HG02973 (cell line): ENCODE data around the gene RNF223.
"Not testable (repeated sequence)": the region's sequence is repeated elsewhere in the genome, so short reads cannot be mapped to it uniquely, and the experiment has no call there.

Source experiments
- ATAC-seq: cut with Tn5 transposase; IDR thresholded peaks from one replicate; pipeline ENCODE4 v1.9.1; 2021; ENCODE audit warnings: moderate library complexity; ENCODE audit not compliant: unreplicated experiment

The RNF223 gene

DNA sequence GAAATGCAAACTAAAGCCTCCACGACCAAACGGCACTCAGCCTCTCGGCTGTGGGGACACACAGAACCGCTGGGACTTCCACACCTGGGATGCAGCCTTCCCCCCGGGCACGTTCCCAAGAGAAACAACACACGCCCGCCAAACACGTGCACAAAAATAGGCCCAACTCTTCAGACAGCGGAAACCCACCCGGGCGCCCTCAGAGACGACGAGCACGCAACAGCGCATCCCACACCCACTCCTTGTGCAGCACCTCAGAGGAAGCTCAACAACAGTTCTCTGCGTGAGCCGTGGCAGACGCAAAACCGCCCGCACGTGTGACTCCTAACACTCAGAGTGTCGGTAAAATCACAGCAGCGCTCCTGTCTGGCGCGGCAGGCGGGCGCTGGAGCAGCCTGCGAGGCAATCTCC lies 36.5 kb upstream of the RNF223 start:
- ATAC-seq, result no peak

DNA sequence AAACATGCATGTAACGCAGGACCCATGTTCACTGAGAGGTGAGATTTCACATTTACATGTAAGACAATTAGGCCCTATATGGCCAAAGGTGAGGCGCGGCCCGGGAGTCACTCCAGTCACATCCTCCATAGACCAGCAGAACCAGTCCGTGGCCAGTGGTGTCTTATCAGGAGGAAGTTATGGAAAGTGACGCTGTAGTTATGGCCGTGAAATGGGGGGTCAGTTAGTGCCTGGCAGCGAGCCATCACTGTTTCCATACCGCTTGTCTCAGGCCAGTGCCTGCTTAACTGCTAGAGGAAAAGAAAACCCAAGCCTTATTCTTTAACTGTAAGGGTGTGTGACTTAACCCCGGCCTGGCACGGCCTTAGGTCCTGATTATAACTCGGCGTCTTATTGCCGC lies 35.6 kb upstream of the RNF223 start:
- no peak for ATAC-seq

DNA sequence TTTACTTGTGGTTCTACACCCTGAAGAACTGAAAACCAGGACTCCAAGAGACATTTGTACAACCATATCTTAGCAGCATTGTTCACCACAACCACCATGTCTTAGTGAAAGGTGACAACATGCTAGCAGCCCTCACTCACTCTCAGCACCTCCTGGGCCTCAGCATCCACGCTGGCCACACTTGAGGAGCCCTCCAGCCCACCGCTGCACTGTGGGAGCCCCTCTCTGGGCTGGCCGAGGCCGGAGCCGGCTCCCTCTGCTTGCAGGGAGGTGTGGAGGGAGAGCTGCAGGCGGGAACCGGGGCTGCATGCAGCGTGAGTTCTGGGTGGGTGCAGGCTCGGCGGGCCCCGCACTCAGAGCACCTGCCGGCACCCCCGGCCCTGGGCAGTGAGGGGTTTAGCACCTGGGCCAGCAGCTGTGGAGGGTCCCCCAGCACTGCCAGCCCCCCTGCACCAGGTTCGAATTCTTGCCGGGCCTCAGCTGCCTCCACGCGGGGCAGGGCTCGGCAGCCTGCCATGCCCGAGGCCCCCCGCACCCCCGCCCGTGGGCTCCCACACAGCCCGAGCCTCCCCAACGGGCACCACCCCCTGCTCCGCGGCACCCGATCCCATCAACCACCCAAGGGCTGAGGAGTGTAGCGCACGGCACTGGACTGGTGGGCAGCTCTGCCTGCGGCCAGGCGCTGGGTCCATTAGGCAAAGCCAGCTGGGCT lies 32.6 kb upstream of the RNF223 start:
- no peak for ATAC-seq

DNA sequence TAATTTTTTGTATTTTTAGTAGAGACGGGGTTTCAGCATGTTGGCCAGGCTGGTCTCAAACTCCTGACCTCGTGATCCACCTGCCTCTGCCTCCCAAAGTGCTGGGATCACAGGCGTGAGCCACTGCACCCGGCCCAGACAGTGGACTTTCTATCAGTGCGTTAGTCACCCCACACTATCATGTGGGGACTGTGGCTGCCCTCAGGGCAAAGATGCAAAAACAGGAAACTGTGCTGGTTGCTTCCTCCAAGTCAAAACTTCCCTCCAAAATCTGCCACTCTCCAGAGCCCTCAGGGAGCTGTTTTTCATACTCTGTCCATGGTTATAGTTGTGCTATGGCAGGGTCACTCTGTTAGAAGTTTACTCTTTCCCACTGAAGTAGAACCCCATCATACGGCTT lies 30.0 kb upstream of the RNF223 start:
- ATAC-seq, result not testable (repeated sequence)

DNA sequence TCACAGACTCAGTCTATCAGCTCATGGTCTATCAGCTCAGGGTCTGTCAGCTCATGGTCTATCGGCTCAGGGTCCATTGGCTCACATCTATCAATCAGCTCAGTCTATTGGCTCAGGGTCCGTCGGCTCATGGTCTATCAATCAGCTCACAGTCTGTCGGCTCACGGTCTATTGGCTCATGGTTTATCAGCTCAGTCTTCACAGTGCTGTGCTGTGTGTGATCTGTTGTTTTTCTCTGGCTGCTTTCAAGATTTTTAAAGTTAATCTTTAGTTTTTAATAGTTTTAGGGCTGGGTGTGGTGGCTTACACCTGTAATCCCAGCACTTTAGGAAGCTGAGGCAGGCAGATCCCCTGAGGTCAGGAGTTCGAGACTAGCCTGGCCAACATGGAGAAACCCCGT lies 27.4 kb upstream of the RNF223 start:
- ATAC-seq, result no peak

DNA sequence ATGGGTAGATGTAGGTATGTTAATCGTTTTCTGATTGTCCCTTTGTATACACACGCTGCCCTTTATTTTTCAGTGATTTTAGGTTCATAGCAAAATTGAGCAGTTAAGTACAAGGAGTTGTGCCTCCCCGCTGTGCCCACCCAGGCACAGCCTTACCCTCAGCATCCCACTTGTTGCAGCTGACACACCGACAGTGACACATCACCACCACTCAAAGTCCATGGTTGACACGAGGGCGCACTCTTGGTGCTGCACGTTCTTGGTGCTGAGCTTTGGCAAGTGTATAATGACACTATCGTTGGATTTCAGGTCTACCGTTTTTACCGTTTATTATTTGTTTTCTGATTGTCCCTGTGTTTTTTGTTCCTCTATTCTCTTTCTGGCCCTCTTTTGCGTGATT lies 26.2 kb upstream of the RNF223 start:
- no peak for ATAC-seq

DNA sequence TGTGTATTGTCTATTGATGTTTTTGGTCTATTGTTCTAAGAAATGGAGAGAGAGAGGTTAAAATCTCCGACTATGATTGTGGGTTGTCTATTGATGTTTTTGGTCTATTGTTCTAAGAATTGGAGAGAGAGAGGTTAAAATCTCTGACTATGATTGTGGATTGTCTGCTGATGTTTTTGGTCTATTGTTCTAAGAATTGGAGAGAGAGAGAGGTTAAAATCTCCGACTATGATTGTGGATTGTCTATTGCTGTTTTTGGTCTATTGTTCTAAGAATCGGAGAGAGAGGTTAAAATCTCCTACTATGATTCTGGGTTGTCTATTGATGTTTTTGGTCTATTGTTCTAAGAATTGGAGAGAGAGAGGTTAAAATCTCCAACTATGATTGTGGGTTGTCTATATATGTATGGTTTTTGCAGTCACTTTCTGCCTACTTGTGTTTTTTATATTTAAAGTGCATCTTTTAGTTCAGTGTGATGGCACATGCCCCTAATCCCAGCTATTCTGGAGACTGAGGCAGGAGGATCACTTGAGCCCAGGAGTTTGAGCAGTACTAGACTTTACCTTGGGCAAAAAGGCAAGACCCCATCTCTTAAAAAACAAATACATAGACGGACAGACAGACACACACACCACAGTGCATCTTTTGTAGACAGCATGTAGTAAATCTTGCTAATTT lies 25.5 kb upstream of the RNF223 start:
- ATAC-seq, result no peak

DNA sequence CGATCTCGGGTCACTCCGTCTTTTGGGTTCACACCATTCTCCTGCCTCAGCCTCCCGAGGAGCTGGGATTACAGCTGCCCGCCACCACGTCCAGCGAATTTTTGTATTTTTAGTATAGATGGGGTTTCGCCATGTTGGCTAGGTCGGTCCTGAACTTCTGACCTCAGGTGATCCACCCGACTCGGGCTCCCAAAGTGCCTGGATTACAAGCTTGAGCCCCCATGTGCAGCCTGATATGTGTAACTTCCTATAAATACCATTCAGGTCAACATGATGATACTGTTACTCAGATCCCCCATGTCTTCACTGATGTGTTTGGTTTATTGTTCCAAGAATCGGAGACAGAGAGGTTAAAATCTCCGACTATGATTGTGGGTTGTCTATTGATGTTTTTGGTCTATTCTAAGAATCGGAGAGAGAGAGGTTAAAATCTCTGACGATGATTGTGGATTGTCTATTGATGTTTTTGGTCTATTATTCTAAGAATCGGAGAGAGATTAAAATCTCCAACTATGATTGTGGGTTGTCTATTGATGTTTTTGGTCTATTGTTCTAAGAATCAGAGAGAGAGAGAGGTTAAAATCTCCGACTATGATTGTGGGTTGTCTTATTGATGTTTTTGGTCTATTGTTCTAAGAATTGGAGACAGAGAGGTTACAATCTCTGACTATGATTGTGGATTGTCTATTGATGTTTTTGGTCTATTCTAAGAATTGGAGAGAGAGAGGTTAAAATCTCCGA lies 24.7 kb upstream of the RNF223 start:
- no peak for ATAC-seq

DNA sequence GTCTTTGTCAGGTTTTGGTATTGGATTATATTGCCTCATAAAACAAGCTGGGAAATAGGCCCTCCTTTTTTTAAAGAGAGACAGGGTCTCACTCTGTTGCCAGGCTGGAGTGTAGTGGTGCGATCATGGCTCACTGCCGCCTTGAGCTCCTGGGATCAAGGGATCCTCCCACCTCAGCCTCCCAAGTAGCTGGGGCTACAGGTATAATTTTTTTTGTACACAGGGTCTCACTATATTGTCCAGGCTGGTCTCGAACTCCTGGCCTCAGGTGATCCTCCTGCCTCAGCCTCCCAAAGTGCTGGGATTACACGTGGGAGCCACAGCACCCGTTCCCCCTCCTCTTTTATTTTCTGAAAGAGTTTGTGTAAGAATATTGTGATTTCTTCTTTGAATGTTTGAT lies 22.0 kb upstream of the RNF223 start:
- not testable (repeated sequence) for ATAC-seq

DNA sequence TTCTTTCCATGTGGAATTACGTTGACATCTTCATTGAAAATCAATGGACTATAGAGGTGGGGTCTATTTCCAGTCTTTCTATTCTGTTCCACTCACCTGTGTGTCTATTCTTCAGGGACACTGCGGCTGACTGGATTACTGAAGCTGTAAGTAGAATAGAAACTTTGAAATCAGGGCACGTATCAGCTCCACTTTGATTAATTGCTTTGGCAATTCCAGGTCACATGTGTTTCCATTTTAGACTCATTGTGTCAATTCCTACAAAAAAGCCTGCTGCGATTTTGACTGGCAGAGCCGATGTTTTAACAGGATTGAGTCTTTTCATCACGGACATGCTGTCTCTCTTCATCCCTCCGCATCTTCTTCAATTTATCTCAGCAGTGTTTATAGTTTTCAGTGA lies 20.9 kb upstream of the RNF223 start:
- no peak for ATAC-seq

DNA sequence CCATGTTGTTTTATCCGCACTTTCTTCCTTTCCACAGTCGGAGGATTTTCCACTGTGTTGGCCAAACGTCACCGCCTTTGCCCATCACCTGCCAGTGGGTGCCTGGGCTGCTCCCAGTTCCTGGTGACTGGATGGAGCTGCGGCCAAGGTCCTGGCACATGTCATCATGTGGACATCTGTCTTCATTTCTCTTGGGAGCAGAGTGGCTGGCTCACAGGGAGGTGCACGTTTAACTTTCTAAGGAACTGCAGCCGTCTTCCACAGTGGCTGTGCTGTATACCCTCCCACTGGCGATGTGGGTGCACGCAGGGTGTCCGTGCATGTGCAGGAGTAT lies 19.5 kb upstream of the RNF223 start:
- no peak for ATAC-seq

DNA sequence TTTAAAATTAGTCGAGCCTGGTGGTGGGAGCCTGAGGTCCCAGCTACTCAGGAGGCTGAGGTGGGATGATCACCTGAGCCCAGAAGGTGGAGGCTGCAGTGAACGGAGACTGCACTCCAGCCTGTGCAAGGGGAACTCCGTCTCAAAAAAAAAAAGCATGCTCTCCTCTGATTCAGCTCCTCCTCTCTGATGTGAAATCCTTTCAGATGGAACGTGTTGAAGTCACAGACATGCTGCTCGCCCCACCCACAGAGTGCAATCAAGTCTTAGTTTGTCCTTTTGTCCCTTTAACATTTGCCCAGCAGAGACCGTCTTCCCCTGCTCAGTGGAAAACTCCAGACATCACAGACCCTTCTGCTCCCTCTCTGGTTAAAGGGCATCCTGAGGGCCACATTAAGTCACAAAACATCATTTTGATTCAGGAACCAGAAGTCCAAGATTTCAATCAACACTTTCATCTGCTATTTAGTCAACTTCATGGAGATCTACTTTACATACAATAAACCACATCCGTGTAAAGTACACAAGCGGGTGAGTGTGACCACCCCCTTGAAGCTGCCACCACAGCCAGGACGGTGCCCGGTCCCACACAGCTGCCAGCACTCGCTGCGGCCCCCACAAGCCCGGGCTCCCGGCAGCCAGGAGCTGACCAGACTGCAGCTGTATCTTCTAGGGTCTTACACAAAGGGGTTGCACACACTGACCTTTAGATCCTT lies 18.9 kb upstream of the RNF223 start:
- ATAC-seq, result no peak

DNA sequence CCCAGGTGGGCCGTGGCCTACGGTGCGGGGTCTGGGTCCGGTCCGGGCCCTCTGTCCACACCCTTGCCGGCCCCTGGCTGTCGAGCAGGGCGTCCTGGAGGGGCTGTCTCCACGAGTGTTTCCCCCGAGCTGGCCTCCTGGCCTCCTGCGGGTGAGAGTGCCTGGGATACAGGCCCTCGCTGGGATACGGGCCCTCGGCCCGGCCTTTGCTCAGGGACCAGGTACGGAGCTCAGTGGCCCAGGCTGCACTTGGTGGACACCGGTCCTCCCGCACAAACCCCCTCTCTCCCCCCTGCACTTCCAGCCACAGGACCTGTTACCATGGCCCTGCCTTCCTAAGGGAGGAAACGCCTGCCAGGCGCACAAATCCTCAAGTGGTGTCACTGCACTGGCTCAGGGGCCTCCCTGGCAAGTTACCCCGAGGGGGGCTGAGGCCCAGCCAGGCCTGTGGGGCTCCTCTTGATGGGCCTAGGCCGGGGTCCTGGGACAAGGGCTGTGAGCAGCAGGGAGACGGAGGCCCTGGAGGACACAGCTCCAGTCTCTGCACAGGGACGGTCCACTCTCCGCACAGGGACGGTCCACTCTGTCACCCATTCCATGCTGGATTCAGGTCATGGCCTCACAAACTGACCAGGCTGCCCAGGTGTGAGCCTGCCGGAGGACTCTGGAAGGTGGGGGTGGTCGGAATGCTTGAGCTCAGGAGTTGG lies 18.2 kb upstream of the RNF223 start:
- no peak for ATAC-seq

DNA sequence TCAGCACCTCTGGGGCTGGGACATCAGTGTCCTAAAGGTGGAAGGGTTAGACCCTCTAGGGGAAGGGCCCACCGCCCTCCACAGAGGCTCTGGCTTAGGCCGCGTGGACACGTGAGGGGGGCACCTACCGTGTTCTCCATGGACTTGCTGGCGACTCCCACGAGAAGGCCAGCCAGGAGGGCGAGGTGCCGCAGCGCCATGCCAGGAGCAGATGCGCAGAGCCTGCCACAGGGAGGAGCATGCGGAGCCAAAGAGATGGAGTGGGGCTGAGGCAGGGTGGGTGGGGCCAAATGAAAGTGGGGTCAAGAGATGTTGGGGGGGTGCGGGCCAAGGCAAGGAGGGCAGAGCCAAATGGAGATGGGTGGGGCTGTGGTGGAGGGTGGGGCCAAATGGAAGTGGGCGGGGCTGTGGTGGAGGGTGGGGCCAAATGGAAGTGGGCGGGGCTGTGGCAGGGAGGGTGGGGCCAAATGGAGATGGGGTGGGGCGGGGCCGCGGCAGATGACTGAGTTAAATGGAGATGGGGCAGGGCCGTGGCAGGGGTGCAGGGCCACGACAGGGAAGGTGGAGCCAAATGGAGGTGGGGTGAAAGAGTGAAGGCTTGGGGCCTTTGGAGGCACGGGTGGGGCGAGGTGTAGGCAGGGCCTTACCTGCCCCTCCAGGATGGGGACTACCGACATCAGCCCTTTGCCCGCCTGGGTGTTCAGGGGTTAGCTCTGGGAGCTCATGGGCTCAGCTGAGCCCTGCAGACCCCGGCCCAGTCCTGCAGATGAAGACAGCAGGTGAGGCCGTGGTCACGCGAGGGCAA lies 17.4 kb upstream of the RNF223 start:
- no peak for ATAC-seq

DNA sequence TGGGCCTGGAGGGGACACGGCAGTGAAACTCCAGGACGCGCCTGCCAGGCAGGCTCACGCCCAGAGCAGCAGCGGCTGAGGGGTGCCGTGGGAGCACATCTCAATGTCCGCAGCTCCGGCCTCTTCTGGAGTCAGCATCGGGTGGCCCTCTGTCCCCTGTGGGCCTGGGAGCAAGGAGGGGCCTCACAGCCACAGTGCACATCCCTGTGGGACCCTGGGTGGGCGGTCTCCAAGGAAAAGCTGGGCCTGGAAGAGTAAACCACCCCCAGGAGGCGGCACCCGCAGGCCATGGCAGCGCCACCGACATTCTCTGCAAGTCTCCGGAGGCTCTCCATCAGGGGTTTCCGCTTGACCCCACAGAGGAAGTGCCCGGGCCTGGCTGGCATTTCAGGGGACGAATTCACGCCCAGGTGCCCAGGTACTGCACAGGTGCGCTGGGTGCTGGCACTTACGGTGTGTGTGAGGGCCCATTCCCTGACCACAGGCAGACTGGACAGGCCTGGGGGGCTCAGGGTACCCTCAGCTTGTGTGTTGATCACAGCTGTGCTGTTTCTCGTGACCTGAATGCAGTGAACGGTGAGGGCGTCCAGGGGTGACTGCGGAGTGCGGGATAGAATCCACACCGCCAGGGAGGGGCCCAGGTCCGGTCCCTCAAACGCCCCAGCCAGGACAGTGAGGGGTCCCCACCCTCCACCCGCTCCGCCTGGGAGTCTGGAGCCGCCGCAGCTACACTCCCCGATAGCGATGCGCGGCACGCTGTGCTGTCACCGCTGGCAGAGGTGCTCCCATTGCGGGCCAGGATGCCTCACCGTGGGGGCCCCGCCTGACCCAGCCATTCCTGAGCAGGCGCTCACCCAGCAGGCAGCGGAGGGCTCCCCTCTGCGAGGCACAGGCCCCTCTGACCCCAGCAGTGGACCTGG lies 16.6 kb upstream of the RNF223 start:
- no peak for ATAC-seq

DNA sequence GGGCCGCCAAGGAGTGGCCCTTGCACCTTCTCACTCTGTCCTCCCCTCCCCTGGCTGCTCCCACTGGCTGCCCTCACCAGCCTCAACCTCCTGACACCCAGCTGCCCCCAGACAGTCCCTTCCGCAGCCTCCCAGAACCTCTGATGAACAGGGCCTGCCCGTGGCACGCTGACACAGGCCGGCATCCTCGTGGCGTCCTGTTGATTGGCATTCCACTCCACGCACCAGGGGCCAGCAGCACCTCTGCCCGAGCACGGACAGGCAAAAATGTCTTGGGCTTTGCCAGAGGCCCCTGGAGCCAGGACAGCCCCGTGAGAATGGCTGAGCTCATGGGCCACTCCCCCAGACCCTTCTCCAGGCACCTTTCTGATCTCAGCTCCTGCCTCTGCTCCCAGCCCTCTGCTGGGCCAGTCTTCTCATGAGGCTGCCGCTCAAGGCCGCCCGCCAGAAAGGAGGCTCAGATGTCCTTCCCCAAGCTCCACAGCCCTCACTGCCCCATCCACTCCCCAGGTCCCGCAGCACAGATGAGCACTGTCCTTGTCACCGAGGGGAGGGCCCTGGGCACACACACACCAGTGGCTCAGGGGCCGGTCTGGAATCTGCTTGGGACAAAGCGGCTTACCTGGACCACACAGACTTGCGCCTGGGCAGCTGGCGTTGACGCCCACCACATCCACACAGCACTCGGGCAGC lies 15.8 kb upstream of the RNF223 start:
- no peak for ATAC-seq

DNA sequence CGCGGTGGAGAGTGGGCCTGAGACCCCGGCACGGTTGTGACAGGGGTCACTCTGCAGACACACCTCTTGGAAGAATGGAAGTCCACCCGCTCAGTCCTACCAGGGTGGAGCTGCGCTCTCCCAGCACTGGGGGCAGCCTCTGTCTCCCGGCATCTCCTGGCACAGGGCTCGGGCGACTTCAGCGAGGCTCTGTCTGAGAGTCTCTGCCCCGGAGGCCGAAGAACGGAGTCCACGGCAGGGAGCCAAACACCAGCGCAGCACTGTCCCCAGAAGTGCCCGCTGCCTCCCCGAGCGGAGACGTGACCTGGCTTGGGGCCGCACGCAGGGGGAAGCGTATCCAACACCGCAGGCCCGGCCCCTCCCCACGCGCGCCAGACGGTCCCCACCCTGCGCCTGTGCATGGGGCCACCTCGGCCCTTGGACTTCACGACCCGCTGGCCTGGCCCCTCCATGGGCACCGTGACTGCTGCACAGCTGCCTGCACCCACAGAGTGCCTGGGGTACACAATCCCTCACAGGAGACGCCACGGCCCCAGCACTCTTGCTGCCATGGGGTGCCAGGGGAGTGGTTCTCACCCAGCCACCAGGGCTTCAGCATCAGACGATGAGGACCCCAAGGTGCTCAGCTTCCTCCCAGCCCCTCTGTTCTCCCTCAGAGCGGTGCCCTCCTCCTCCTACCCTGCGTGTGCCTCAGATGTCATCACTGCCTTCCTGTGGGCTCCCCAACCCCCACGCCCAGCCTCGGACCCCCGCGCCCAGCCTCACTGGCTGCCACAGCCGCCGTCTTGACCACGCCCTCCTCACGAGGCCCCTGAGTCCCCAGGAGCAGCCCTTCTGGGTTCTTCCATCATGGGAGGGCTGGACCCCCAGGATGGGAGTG lies 14.9 kb upstream of the RNF223 start:
- no peak for ATAC-seq
